Transverse colon (tissue), 1 donor: ENCODE measurements around the gene SLC39A8.

ENCODE experiments used
- EP300 ChIP-seq: sonication (generic); formaldehyde crosslinking; IDR thresholded peaks from one replicate; pipeline ENCODE4 v1.6.1; 2017; ENCODE audit warnings: antibody characterized with exemption, low read depth
- POLR2A ChIP-seq: fragments of 450-650 bp; IDR thresholded peaks from one replicate; pipeline ENCODE4 v1.6.1; 2016; ENCODE audit warnings: antibody characterized with exemption, mild to moderate bottlenecking, moderate library complexity

DNA sequence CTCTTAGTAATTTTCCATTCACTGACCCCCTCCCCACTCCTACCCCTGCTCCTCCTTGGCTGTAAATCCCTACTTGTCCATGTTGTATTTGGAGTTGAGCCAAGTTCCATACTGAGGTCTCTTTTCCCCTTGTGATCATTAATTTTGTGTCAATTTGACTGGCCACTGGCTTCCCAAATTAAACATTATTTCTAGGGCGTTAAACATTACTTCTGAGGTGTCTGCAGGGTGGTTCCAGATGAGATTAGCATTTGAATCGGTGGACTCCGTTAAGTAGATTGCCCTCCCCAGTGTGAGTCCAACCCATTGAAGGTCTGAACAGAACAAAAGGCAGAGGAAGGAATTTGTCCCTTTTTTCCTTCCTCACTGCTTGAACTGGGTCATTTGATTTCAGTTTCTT is 25.7 kb downstream of the SLC39A8 start:
- TF ChIP-seq POLR2A (no peak), EP300 (no peak)
